Upper lobe of right lung (tissue), 1 donor: ENCODE measurements around the gene TULP4. TPM values are rescaled to one million over a fixed set of nuclear protein-coding genes. Genes with fewer than 3 reads are reported as not detected.

ENCODE experiments used
- ATAC-seq: fragments of 200-7000 bp; cut with Tn5 transposase; one replicate; pipeline ENCODE4 v1.9.1; 2020; ENCODE audit warnings: mild to moderate bottlenecking, moderate library complexity
- DNase-seq: peaks from one replicate; pipeline ENCODE4 v3.0.0-alpha.2; 2020
- H3K27ac ChIP-seq: fragments of 200-600 bp; one replicate; pipeline ENCODE4 v1.8.0; 2022
- H3K27me3 ChIP-seq: fragments of 200-600 bp; one replicate; pipeline ENCODE4 v1.8.0; 2022; ENCODE audit warnings: mild to moderate bottlenecking
- H3K36me3 ChIP-seq: fragments of 200-600 bp; one replicate; pipeline ENCODE4 v1.8.0; 2022
- H3K4me1 ChIP-seq: fragments of 200-600 bp; one replicate; pipeline ENCODE4 v1.8.0; 2022
- H3K4me3 ChIP-seq: fragments of 200-600 bp; one replicate; pipeline ENCODE4 v1.8.0; 2022; ENCODE audit warnings: mild to moderate bottlenecking
- H3K9me3 ChIP-seq: fragments of 200-600 bp; one replicate; pipeline ENCODE4 v1.8.0; 2022
- intact Hi-C: fragments of 100-400 bp; cut with DNase I; formaldehyde crosslinking; loops from one replicate; pipeline ENCODE4 v1.11.0; 2022
- total RNA-seq: library from RNA; stranded (reverse); fragmentation: NEBNext Ultra II Directional; extraction: Animal tissue kit (Norgen Biotek cat#: 25700); gene quantifications from one replicate; pipeline ENCODE4 v1.2.1, GENCODE V29; 2021
- TF ChIP-seq, protein P1 (sequence below): fragments of 200-600 bp; IDR thresholded peaks from one replicate; pipeline ENCODE4 v1.8.0; 2022; ENCODE audit warnings: antibody characterized with exemption
- donor health status: DM: no; HTN: yes; CAD: no; lungs with severe emphysema.

Gene TULP4
- total RNA-seq, 1 donor from 2014 or later = 94.1 TPM

GRCh38 chr6:158321960-158322359, 9.7 kb downstream of the TULP4 start:
- ATAC-seq = no peak
- DNase-seq = no peak
- H3K27me3 ChIP-seq = no peaks in the 10 kb centered on the region
- no peak overlapping the region for H3K4me3 ChIP-seq
- H3K36me3 ChIP-seq = no peaks in the 10 kb centered on the region
- H3K4me1 ChIP-seq = no peaks in the 10 kb centered on the region
- intact Hi-C loops = no loop called here
- TF ChIP-seq, protein P1, sequence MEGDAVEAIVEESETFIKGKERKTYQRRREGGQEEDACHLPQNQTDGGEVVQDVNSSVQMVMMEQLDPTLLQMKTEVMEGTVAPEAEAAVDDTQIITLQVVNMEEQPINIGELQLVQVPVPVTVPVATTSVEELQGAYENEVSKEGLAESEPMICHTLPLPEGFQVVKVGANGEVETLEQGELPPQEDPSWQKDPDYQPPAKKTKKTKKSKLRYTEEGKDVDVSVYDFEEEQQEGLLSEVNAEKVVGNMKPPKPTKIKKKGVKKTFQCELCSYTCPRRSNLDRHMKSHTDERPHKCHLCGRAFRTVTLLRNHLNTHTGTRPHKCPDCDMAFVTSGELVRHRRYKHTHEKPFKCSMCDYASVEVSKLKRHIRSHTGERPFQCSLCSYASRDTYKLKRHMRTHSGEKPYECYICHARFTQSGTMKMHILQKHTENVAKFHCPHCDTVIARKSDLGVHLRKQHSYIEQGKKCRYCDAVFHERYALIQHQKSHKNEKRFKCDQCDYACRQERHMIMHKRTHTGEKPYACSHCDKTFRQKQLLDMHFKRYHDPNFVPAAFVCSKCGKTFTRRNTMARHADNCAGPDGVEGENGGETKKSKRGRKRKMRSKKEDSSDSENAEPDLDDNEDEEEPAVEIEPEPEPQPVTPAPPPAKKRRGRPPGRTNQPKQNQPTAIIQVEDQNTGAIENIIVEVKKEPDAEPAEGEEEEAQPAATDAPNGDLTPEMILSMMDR = no peak
- no peaks in the 10 kb centered on the region for H3K9me3 ChIP-seq
- H3K27ac ChIP-seq = no peak overlapping the region

GRCh38 chr6:158322400-158322723, 10.1 kb downstream of the TULP4 start:
- Histone ChIP-seq H3K9me3 (no peaks in the 10 kb centered on the region), H3K4me3 (no peak overlapping the region), H3K27me3 (no peaks in the 10 kb centered on the region), H3K36me3 (no peaks in the 10 kb centered on the region), H3K4me1 (no peaks in the 10 kb centered on the region), H3K27ac (no peak overlapping the region)
- DNase-seq (no peak), ATAC-seq (no peak)
- intact Hi-C loops = no loop called here
- TF ChIP-seq, protein P1 = no peak

DNA sequence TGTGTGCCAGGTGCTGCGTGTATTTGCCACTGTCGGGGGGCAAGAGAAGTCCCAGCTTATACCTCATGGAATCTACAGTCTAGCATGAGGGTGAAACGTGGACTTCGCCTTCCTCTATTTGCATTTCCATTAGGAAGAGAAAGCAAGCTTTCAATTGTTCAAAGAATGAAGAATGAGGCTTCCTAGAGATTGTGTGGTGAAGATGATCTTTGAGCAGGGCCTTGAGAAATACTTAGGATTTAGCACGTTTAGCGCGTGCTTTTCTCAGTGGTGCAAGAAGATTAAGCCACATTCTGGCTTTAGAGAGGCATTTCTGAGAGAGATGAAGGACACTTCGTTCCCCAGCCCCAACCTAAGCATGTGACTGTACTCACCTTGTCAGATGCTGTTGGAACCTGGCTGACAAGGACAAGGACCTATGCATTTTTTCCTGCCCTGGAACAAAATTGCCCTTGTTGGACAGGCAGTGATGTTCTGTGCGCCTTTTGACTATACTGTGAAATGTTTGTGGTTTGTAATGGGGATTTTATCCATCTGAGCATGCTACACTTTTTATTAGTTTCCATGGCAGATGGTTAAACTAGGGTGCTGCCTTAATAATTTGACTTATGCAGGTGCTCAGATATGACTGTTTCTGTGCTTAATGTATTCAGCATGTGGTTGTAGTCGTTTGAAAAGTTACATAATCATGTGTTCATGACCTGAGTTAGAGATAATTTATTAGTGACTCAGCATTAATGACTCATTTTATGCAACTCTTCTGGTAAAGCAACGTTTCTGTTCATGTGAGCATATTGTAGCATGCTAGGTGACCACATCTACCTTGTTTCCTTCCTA, 10.7 kb downstream of the TULP4 start:
- intact Hi-C loops = no loop called here
- peak; percentile 57 for ATAC-seq

GRCh38 chr6:158323561-158323958, 11.3 kb downstream of the TULP4 start:
- H3K9me3 ChIP-seq = no peaks in the 10 kb centered on the region
- no peaks in the 10 kb centered on the region for H3K4me1 ChIP-seq
- no peaks in the 10 kb centered on the region for H3K36me3 ChIP-seq
- no peaks in the 10 kb centered on the region for H3K27me3 ChIP-seq
- no peak overlapping the region for H3K27ac ChIP-seq
- no peak overlapping the region for H3K4me3 ChIP-seq
- intact Hi-C loops = no loop called here
- DNase-seq (no peak), ATAC-seq (no peak)
- TF ChIP-seq, protein P1 = no peak

More for the DNA sequence above, 10.7 kb downstream of the TULP4 start:
- Histone ChIP-seq H3K4me3 (no peak overlapping the region), H3K4me1 (no peaks in the 10 kb centered on the region), H3K27ac (no peak overlapping the region), H3K27me3 (no peaks in the 10 kb centered on the region), H3K9me3 (no peaks in the 10 kb centered on the region), H3K36me3 (no peaks in the 10 kb centered on the region)
- TF ChIP-seq, protein P1 = no peak
- DNase-seq = no peak

- intact Hi-C loops = no loop called here
- Histone ChIP-seq H3K36me3 (no peaks in the 10 kb centered on the region), H3K4me3 (no peak overlapping the region), H3K9me3 (no peaks in the 10 kb centered on the region), H3K4me1 (no peaks in the 10 kb centered on the region), H3K27me3 (no peaks in the 10 kb centered on the region), H3K27ac (no peak overlapping the region)
- ATAC-seq (no peak), DNase-seq (no peak)
- TF ChIP-seq, protein P1 = no peak
Measured at GRCh38 chr6:158324136-158324535, 11.9 kb downstream of the TULP4 start.
